GM12874 (cell line): ENCODE results near the gene FAM43B.

Experiments used
- TF ChIP-seq, protein P1 (sequence below): IDR thresholded peaks from 2 replicates; pipeline ENCODE4 v1.5.1; 2011; ENCODE audit warnings: low read depth, mild to moderate bottlenecking, control low read depth, low read length, moderate library complexity; ENCODE audit not compliant: insufficient read depth

FAM43B gene

GRCh38 chr1:20538227-20538626 lies 14.1 kb upstream of the FAM43B start:
- TF ChIP-seq, protein P1, sequence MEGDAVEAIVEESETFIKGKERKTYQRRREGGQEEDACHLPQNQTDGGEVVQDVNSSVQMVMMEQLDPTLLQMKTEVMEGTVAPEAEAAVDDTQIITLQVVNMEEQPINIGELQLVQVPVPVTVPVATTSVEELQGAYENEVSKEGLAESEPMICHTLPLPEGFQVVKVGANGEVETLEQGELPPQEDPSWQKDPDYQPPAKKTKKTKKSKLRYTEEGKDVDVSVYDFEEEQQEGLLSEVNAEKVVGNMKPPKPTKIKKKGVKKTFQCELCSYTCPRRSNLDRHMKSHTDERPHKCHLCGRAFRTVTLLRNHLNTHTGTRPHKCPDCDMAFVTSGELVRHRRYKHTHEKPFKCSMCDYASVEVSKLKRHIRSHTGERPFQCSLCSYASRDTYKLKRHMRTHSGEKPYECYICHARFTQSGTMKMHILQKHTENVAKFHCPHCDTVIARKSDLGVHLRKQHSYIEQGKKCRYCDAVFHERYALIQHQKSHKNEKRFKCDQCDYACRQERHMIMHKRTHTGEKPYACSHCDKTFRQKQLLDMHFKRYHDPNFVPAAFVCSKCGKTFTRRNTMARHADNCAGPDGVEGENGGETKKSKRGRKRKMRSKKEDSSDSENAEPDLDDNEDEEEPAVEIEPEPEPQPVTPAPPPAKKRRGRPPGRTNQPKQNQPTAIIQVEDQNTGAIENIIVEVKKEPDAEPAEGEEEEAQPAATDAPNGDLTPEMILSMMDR = no peak

DNA sequence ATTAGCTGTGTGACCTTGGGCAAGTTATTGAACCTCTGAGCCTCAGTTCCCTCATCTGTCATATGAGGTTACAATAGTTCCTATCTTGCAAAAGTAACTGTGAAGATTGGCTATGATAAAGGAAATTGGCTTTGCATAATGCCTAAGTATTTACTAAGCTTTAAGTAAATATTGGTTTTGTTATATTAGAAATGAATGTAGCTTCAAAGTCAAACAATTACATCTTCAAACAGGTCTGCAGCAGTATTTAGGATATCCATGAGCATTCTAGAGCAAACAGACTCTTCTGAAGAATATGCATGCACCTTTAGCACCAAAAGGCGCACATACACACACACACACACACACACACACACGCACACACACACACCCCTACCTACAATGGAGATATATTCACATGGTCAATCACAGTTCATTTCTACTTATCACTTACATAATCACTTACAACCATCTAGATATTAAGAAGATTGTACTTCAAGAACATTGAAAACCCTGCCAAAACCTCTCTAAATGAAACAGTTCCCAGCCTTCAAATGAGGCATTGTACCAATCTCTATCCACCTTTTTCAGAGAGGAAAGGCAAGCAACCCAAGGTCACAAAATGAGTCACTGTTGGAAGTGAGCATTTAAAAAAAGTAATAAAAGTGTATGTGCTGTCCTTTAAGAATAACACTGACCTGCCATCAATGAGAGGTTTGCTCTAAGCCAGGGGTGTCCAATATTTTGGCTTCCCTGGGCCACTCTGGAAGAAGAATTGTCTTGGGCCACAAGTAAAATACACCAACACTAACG lies 13.4 kb upstream of the FAM43B start:
- TF ChIP-seq, protein P1 = no peak

GRCh38 chr1:20540281-20540680 lies 12.1 kb upstream of the FAM43B start:
- TF ChIP-seq, protein P1 = no peak

- TF ChIP-seq, protein P1 = no peak
These were observed 5.7 kb upstream of the FAM43B start for GRCh38 chr1:20546637-20547036.

GRCh38 chr1:20551161-20551560 lies 1.2 kb upstream of the FAM43B start:
- TF ChIP-seq, protein P1 = no peak

- TF ChIP-seq, protein P1 = no peak
These were observed 514 bp downstream of the FAM43B start for GRCh38 chr1:20552728-20553445.

DNA sequence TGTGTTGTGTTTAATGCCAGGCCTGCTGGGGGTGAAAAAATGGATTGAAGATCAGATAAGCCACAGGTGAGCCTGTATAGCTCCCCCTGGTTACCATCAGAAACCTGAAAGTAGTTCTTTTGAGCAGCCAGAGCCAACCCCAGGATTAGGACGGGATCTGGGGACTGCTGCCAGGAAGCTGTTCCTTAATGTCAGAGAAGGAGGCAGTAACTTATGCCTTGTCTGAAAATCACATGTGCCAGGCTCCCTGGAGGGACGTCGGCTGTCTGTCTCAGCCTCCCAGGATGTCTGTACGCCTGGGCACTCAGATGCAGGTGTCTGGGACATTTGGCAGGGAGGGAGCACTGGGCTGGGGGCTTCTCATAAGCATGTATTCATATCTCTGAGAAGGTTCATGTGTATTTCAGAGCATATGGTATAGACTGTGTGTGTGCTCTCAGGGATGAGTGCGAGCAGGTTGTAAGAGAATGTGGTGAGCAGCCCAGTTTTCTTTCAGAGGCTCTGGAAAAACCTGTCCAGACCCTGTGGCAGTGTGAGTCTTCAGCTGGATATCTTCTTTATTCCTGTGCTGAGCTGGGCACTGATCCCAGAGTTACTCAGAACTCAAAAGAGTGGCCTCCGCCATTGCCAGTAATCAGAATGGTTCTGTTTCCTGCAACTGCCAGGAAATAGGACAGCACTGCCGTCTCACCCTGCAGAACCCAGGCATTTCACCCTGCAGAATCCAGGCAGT lies 2.8 kb downstream of the FAM43B start:
- TF ChIP-seq, protein P1 = no peak
